ENCODE results near the gene PRSS27. TPM values are rescaled to one million over a fixed set of nuclear protein-coding genes. Genes with fewer than 3 reads are reported as not detected.
"Not testable (repeated sequence)": the region's sequence is repeated elsewhere in the genome, so short reads cannot be mapped to it uniquely, and the experiment has no call there.

The PRSS27 gene
- total and polyA plus RNA-seq, 12 donors, result 0.11 to 0.75 (median 0.44) TPM; not detected in 1

DNA sequence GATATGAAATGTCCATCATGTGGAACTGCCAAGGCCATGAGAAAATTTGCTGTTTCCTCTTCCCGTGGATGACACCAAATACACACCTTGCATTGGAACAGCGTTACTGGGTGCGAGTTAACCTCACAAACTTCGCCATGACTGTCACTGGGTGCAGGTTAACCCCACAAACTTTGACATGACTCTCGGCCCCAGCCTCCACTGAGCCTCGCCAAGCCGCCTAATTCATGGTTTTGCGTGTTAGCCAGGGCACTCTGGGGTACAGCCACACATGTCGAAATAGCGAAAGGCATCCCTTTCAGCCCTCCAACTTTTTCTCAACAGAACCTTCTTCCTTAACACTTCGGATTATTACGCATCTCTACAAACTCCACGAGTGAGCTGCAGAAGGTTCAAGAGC lies 48.3 kb downstream of the PRSS27 start:
- TF ChIP-seq, protein P1, sequence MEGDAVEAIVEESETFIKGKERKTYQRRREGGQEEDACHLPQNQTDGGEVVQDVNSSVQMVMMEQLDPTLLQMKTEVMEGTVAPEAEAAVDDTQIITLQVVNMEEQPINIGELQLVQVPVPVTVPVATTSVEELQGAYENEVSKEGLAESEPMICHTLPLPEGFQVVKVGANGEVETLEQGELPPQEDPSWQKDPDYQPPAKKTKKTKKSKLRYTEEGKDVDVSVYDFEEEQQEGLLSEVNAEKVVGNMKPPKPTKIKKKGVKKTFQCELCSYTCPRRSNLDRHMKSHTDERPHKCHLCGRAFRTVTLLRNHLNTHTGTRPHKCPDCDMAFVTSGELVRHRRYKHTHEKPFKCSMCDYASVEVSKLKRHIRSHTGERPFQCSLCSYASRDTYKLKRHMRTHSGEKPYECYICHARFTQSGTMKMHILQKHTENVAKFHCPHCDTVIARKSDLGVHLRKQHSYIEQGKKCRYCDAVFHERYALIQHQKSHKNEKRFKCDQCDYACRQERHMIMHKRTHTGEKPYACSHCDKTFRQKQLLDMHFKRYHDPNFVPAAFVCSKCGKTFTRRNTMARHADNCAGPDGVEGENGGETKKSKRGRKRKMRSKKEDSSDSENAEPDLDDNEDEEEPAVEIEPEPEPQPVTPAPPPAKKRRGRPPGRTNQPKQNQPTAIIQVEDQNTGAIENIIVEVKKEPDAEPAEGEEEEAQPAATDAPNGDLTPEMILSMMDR (IDR thresholded peaks at IDR 0.05), result no peak
- Histone ChIP-seq H3K27me3 (no peaks in the 10 kb centered on the region), H3K36me3 (peaks cover 0 to 35% (median 8%) of the 10 kb centered on the region in 9 donors), H3K9me3 (no peaks in the 10 kb centered on the region), H3K4me1 (peaks cover 6 to 43% (median 33%) of the 10 kb centered on the region in 9 donors), H3K4me3 (peak overlapping the region in 5 of 10 donors; percentile 64 to 96 (median 70)), H3K27ac (peak overlapping the region in 1 of 10 donors; percentile 65)
- WGBS, 2 donors, result 90 to 91% methylated on average over 13 of the region's 13 CpGs
- intact Hi-C loops (cut with DNase I), result no loop called here
- ATAC-seq (no peak), DNase-seq (no peak)

- H3K27ac ChIP-seq; H3K9me3 ChIP-seq; DNase-seq; ATAC-seq; intact Hi-C loops (cut with DNase I); H3K4me3 ChIP-seq; H3K27me3 ChIP-seq: not testable (repeated sequence)
- TF ChIP-seq, protein P1 (IDR thresholded peaks at IDR 0.05), result peak in 6 of 9 donors; percentile 11 to 41 (median 27)
- peaks cover 6 to 43% (median 33%) of the 10 kb centered on the region in 9 donors for H3K4me1 ChIP-seq
- 71 to 73% methylated on average over 10 of the region's 10 CpGs for WGBS, 2 donors
- peaks cover 0 to 40% (median 8%) of the 10 kb centered on the region in 9 donors for H3K36me3 ChIP-seq
These were observed 48.8 kb downstream of the PRSS27 start for GRCh38 chr16:2671193-2671592.

GRCh38 chr16:2670017-2670416 lies 50.0 kb downstream of the PRSS27 start:
- intact Hi-C loops (cut with DNase I); H3K9me3 ChIP-seq; ATAC-seq; H3K27me3 ChIP-seq: not testable (repeated sequence)
- H3K36me3 ChIP-seq, result peaks cover 0 to 51% (median 8%) of the 10 kb centered on the region in 9 donors
- H3K27ac ChIP-seq, result peak overlapping the region in 3 of 10 donors; percentile 39 to 60 (median 47)
- TF ChIP-seq, protein P1 (IDR thresholded peaks at IDR 0.05), result peak; percentile 35 to 75 (median 65)
- peaks cover 6 to 40% (median 33%) of the 10 kb centered on the region in 9 donors for H3K4me1 ChIP-seq
- 10 to 11% methylated on average over 15 of the region's 15 CpGs for WGBS, 2 donors
- peak; percentile 67 to 71 for DNase-seq
- peak overlapping the region in 2 of 10 donors; percentile 17 to 31 for H3K4me3 ChIP-seq

GRCh38 chr16:2669587-2669986 lies 50.4 kb downstream of the PRSS27 start:
- intact Hi-C loops (cut with DNase I), result not testable (repeated sequence)

DNA sequence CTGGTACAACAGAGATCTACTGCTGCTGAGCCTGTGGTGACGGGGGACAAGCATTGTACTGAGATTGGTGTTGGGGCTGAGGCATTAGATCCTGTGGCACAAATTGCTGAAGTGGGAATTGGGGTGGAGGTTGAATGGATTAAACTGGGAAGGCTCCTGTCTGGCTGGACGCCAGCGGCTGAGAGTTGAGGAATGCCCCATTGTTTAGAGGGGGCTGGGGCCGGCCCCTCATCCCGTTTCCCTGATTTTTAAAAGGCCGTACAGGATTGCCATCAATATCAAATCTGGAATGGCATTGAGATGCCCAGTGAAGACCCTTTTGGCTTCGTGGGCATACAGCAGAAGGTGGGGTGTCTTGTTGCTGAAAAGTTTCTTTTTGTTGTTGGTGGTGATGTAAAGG lies 53.4 kb downstream of the PRSS27 start:
- H3K27ac ChIP-seq; DNase-seq; H3K4me3 ChIP-seq; ATAC-seq; intact Hi-C loops (cut with DNase I); H3K27me3 ChIP-seq; H3K9me3 ChIP-seq: not testable (repeated sequence)
- 75 to 82% methylated on average over 7 of the region's 7 CpGs for WGBS, 2 donors
- Histone ChIP-seq H3K4me1 (peaks cover 0 to 25% (median 19%) of the 10 kb centered on the region in 9 donors), H3K36me3 (peaks cover 0 to 80% (median 8%) of the 10 kb centered on the region in 9 donors)

More at GRCh38 chr16:2669587-2669986, 50.4 kb downstream of the PRSS27 start:
- H3K4me3 ChIP-seq, result peak overlapping the region in 2 of 10 donors; percentile 17 to 31
- not testable (repeated sequence) for H3K27me3 ChIP-seq, ATAC-seq, H3K9me3 ChIP-seq, DNase-seq
- peak overlapping the region in 3 of 10 donors; percentile 39 to 60 (median 47) for H3K27ac ChIP-seq
- WGBS, 2 donors, result 73 to 74% methylated on average over 9 to 10 of the region's 10 CpGs
- H3K36me3 ChIP-seq, result peaks cover 0 to 55% (median 8%) of the 10 kb centered on the region in 9 donors
- H3K4me1 ChIP-seq, result peaks cover 6 to 40% (median 33%) of the 10 kb centered on the region in 9 donors

Measured in heart right ventricle (tissue), 16 donors.